ENCODE results near the gene ANAPC2. TPM values are rescaled to one million over a fixed set of nuclear protein-coding genes. Genes with fewer than 3 reads are reported as not detected.
A peak's percentile ranks its signal among the peaks of the same experiment; 100 is the strongest.

The ANAPC2 gene
- polyA plus RNA-seq, 3 donors = 35.5 to 56.7 (median 49.2) TPM

GRCh38 chr9:137170486-137171148 is 17.7 kb downstream of the ANAPC2 start:
- DNase-seq (ENCODE audit: extremely low read depth in 1 of 11, low read depth in 9 of 11, low spot score in 4 of 11) = no peak

GRCh38 chr9:137169896-137170358 is 18.4 kb downstream of the ANAPC2 start, which contains the start of gene LRRC26:
TSS of gene LRRC26 (minus strand) at chr9:137170051. CDS start at chr9:137169943, 108 bp downstream.
- DNase-seq (ENCODE audit: extremely low read depth in 1 of 11, low read depth in 9 of 11, low spot score in 4 of 11) = no peak

- DNase-seq (ENCODE audit: extremely low read depth in 1 of 11, low read depth in 9 of 11, low spot score in 4 of 11) = peak in 8 of 11 donors; percentile 18 to 39 (median 36)
Observed at GRCh38 chr9:137168904-137169856, 19.2 kb downstream of the ANAPC2 start.

GRCh38 chr9:137168573-137168903 is 19.8 kb downstream of the ANAPC2 start:
- no peak for DNase-seq (ENCODE audit: extremely low read depth in 1 of 11, low read depth in 9 of 11, low spot score in 4 of 11)

- peak in 1 of 11 donors; percentile 21 for DNase-seq (ENCODE audit: extremely low read depth in 1 of 11, low read depth in 9 of 11, low spot score in 4 of 11)
Observed at GRCh38 chr9:137167747-137168572, 20.4 kb downstream of the ANAPC2 start.

- DNase-seq (ENCODE audit: extremely low read depth in 1 of 11, low read depth in 9 of 11, low spot score in 4 of 11) = no peak
Observed at GRCh38 chr9:137167277-137167746, 21.0 kb downstream of the ANAPC2 start.

DNA sequence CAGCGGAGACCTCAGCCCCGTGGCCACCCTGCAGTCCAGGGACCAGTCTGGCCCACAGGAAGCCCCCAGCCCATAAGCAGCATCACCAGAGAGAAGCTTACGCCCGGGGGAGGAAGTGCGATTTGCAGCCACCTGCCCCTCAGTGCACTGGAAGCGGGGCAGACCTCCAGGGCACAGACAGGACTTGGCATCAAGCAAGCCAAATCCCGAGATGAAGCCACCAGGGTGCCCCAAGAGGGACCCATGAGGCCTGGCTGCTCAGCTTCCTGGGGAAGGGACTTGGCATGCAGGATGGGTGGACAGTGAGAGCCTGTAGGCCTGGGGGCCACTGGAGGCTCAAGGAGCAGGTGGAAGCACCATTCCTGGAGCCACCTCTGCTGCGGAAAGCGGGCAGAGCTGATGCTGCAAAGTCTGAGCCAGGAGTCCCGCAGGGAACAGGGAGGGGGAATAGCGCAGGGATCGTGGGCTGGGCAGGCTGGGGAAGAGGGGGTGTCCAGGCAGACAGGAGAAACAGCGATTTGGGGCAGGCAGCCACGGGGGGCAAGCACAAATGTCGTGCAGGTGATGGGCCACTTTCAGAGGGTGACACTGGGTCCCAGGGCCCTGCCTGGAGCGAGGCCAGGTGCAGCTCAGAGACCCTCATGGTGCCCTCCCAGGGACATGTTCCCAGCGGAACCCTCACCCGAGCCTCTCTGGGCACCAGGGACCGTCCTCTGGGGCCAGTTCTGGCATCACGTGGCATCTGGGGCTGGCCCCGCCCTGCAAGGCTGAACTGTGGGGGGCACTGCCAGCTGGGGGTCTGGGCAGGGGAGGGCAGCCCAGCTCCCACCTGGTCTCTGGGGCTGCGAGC is 21.8 kb downstream of the ANAPC2 start:
- DNase-seq (ENCODE audit: extremely low read depth in 1 of 11, low read depth in 9 of 11, low spot score in 4 of 11) = no peak

GRCh38 chr9:137165250-137165836 is 23.0 kb downstream of the ANAPC2 start:
- no peak for DNase-seq (ENCODE audit: extremely low read depth in 1 of 11, low read depth in 9 of 11, low spot score in 4 of 11)

- no peak for DNase-seq (ENCODE audit: extremely low read depth in 1 of 11, low read depth in 9 of 11, low spot score in 4 of 11)
Observed at GRCh38 chr9:137164370-137165249, 23.8 kb downstream of the ANAPC2 start.

DNA sequence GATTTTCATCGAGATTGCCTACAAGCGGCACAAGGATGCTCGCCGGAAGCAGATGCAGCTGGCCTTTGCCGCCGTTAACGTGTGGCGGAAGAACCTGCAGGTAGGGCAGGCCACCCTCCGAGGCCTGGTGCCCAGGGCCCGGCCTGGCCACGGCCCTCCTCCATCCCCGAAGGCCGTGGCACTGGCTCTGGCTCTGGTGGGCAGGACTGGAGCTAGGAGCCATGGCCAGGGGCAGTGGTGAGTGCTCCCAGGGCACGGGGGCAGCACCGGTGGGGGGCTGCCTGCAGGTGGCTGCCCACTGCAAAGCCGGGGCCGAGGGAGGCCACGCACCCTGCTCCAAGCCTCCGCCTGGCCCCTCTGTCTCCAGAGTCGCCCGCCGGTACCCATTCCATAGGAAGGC is 24.6 kb downstream of the ANAPC2 start:
- no peak for DNase-seq (ENCODE audit: extremely low read depth in 1 of 11, low read depth in 9 of 11, low spot score in 4 of 11)

DNA sequence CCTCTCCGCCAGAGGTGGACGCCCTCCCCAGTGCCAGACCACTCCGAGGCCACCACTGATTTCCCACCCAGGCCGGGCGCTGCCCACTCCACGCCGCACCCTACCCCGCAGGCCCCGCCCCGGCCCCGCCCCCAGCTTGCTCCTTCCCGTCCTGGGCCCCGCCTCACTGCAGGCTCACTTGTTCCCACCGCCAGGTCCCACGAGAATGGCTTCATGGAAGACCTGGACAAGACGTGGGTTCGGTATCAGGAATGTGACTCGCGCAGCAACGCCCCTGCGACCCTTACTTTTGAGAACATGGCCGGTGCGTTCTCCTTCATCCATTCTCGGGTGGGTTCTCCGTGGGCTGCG is 25.0 kb downstream of the ANAPC2 start:
- DNase-seq (ENCODE audit: extremely low read depth in 1 of 11, low read depth in 9 of 11, low spot score in 4 of 11) = no peak

- DNase-seq (ENCODE audit: extremely low read depth in 1 of 11, low read depth in 9 of 11, low spot score in 4 of 11) = no peak
Observed at GRCh38 chr9:137162505-137163364, 25.6 kb downstream of the ANAPC2 start.

- no peak for DNase-seq (ENCODE audit: extremely low read depth in 1 of 11, low read depth in 9 of 11, low spot score in 4 of 11)
Observed at GRCh38 chr9:137161558-137162486, 26.5 kb downstream of the ANAPC2 start.

- DNase-seq (ENCODE audit: extremely low read depth in 1 of 11, low read depth in 9 of 11, low spot score in 4 of 11) = no peak
Observed at GRCh38 chr9:137160716-137161557, 27.4 kb downstream of the ANAPC2 start.
